GM12878 (cell line): ENCODE data around the gene CAPN14. TPM values are rescaled to one million over a fixed set of nuclear protein-coding genes. Genes with fewer than 3 reads are reported as not detected.

Source experiments
- ATAC-seq: fragments of 200-7000 bp; cut with Tn5 transposase; 3 replicates; pipeline ENCODE4 v1.9.1; 2020; ENCODE audit warnings: mild to moderate bottlenecking, moderate library complexity
- Bru-seq: library from RNA; stranded (reverse); fragments of 400-500 nt; gene quantifications from one replicate; lab custom pipeline; 2021; lab: Mats Ljungman, UMichigan
- BruChase-seq, 2 experiments: library from RNA; stranded (reverse); fragments of 400-500 nt; gene quantifications; one replicate each; lab custom pipeline; 2021; lab: Mats Ljungman, UMichigan
- BruUV-seq: library from RNA; stranded (reverse); fragments of 400-500 nt; replicated peaks from 2 replicates; lab custom pipeline; 2021; lab: Mats Ljungman, UMichigan
- CTCF ChIA-PET: fragments of 300-600 bp; sonication (Branson Sonifier 250); formaldehyde crosslinking; extraction: SDS; loops from one replicate; lab custom pipeline; 2021; ENCODE audit warnings: inconsistent platforms; lab: Yijun Ruan, JAX
- POLR2A ChIA-PET: fragments of 350-600 bp; formaldehyde crosslinking; extraction: SDS; loops from one replicate; lab custom pipeline; 2021; ENCODE audit warnings: inconsistent platforms; lab: Charles Lee
- RAD21 ChIA-PET: fragments of 300-600 bp; sonication (Branson Sonifier 250); formaldehyde crosslinking; loops from one replicate; lab custom pipeline; 2023; ENCODE audit warnings: antibody characterized with exemption; ENCODE audit not compliant: unreplicated experiment; lab: Charles Lee
- SMC1A ChIA-PET: fragments of 300-600 bp; sonication (Branson Sonifier 250); formaldehyde crosslinking; loops from one replicate; lab custom pipeline; 2023; ENCODE audit not compliant: unreplicated experiment, uncharacterized antibody; lab: Charles Lee
- DNase-seq: peaks from one replicate; pipeline ENCODE4 v3.0.0-alpha.2; 2011; ENCODE audit warnings: low read depth, low spot score
- FAIRE-seq: peaks from 3 replicates; lab custom pipeline; 2011; peaks lifted over from hg19 to GRCh38; lab: Jason Lieb, UNC
- H2AFZ ChIP-seq: 2 replicates; pipeline ENCODE4 v1.6.0; 2011; ENCODE audit warnings: low read depth, low read length, control low read depth; ENCODE audit not compliant: control insufficient read depth
- H3K27ac ChIP-seq: 2 replicates; pipeline ENCODE4 v1.5.1; 2011; ENCODE audit warnings: control low read depth; ENCODE audit not compliant: control insufficient read depth, insufficient read depth
- H3K27me3 ChIP-seq, 2 experiments: replicated peaks in 1 of 2; 2 replicates each; pipeline versions ENCODE4 v1.6.0 to v1.6.1; 2011; ENCODE audit warnings: low read length in 1 of 2; ENCODE audit not compliant: control insufficient read depth in 2 of 2, insufficient read depth in 2 of 2
- H3K36me3 ChIP-seq, 2 experiments: 2 replicates each; pipeline ENCODE4 v1.5.1; 2011; ENCODE audit warnings: low read length in 1 of 2; ENCODE audit not compliant: control insufficient read depth in 2 of 2, insufficient read depth in 2 of 2
- H3K4me1 ChIP-seq: 2 replicates; pipeline ENCODE4 v1.6.1; 2011; ENCODE audit warnings: mild to moderate bottlenecking, low read length, moderate library complexity, mixed read lengths; ENCODE audit not compliant: control insufficient read depth, insufficient read depth
- H3K4me2 ChIP-seq: 2 replicates; pipeline ENCODE4 v1.6.0; 2011; ENCODE audit warnings: control low read depth; ENCODE audit not compliant: control insufficient read depth, insufficient read depth
- H3K4me3 ChIP-seq: fragments of 200-600 bp; sonication (generic); 2 replicates; pipeline ENCODE4 v1.5.1; 2016
- H3K79me2 ChIP-seq: 2 replicates; pipeline ENCODE4 v1.6.0; 2011; ENCODE audit warnings: low read length; ENCODE audit not compliant: control insufficient read depth, insufficient read depth
- H3K9ac ChIP-seq: 2 replicates; pipeline ENCODE4 v1.8.0; 2011; ENCODE audit warnings: low read length, control low read depth, mixed read lengths; ENCODE audit not compliant: control insufficient read depth, insufficient read depth
- H3K9me3 ChIP-seq: replicated peaks from 3 replicates; pipeline ENCODE4 v1.5.1; 2011; ENCODE audit warnings: mild to moderate bottlenecking, low read length; ENCODE audit not compliant: control insufficient read depth, insufficient read depth
- H4K20me1 ChIP-seq: 2 replicates; pipeline ENCODE4 v1.6.0; 2011; ENCODE audit not compliant: control insufficient read depth, insufficient read depth
- ATF7 ChIP-seq: fragments of 450-650 bp; IDR thresholded peaks from 2 replicates; pipeline ENCODE4 v1.6.1; 2016; ENCODE audit warnings: low read depth, mild to moderate bottlenecking
- BHLHE40 ChIP-seq, 2 experiments: fragments of 450-650 bp in 1 of 2; IDR thresholded peaks; 2 replicates each; pipeline ENCODE4 v1.6.1; 2011 to 2017; ENCODE audit warnings: low read depth in 2 of 2, borderline replicate concordance in 1 of 2, improper control_type of control experiment in 1 of 2, low read length in 1 of 2, mild to moderate bottlenecking in 1 of 2
- CREM ChIP-seq: IDR thresholded peaks from 2 replicates; pipeline ENCODE4 v1.6.1; 2014; ENCODE audit warnings: antibody characterized with exemption, low read depth
- DPF2 ChIP-seq: fragments of 450-650 bp; IDR thresholded peaks from 2 replicates; pipeline ENCODE4 v1.6.1; 2017; ENCODE audit warnings: mild to moderate bottlenecking
- EED ChIP-seq: sonication (generic); IDR thresholded peaks from 2 replicates; pipeline ENCODE4 v1.6.1; 2016; ENCODE audit warnings: antibody characterized with exemption, low read depth
- IKZF1 ChIP-seq: fragments of 450-650 bp; conservative IDR thresholded peaks from 2 replicates; pipeline ENCODE4 v1.6.1; 2017; ENCODE audit warnings: antibody characterized with exemption, mild to moderate bottlenecking
- IKZF2 ChIP-seq, 2 experiments: fragments of 450-650 bp; IDR thresholded peaks; 2 replicates each; pipeline ENCODE4 v1.6.1; 2017; ENCODE audit warnings: mild to moderate bottlenecking in 2 of 2, moderate library complexity in 2 of 2
- MEF2B ChIP-seq: fragments of 450-650 bp; IDR thresholded peaks from 2 replicates; pipeline ENCODE4 v1.6.1; 2018; ENCODE audit warnings: mild to moderate bottlenecking, moderate library complexity; ENCODE audit not compliant: partially characterized antibody, poor library complexity, severe bottlenecking
- MTA2 ChIP-seq: fragments of 450-650 bp; IDR thresholded peaks from 2 replicates; pipeline ENCODE4 v1.6.1; 2016; ENCODE audit warnings: low read depth, mild to moderate bottlenecking, moderate library complexity
- MTA3 ChIP-seq: IDR thresholded peaks from 2 replicates; pipeline ENCODE4 v1.6.1; 2012; ENCODE audit warnings: low read length, inconsistent platforms, borderline replicate concordance
- RAD51 ChIP-seq: fragments of 450-650 bp; IDR thresholded peaks from 2 replicates; pipeline ENCODE4 v1.6.1; 2016; ENCODE audit warnings: moderate library complexity, mild to moderate bottlenecking, inconsistent platforms
- RELA ChIP-seq: fragments of 450-650 bp; IDR thresholded peaks from 2 replicates; pipeline ENCODE4 v1.8.0; 2014; ENCODE audit warnings: borderline replicate concordance; ENCODE audit not compliant: partially characterized antibody
- RELB ChIP-seq: fragments of 450-650 bp; IDR thresholded peaks from 2 replicates; pipeline ENCODE4 v1.6.1; 2017; ENCODE audit warnings: low read depth, mild to moderate bottlenecking, moderate library complexity
- USF2 ChIP-seq: IDR thresholded peaks from 2 replicates; pipeline ENCODE4 v1.6.1; 2011; ENCODE audit warnings: low read depth, low read length, improper control_type of control experiment, borderline replicate concordance
- WGBS: methylation state at CpG from one replicate; pipeline ENCODE4 v1.1.6; 2016; ENCODE audit warnings: low lambda C conversion rate; ENCODE audit not compliant: insufficient replicate concordance, insufficient coverage; ENCODE audit errors: missing lambda C conversion rate; 5-methylcytosine and 5-hydroxymethylcytosine counted together
- in situ Hi-C: fragments of 300-500 bp; cut with MboI; formaldehyde crosslinking; loops from 9 replicates; pipeline ENCODE4 v1.14.3; 2018; ENCODE audit warnings: mixed read lengths
- intact Hi-C: fragments of 100-400 bp; cut with micrococcal nuclease; formaldehyde crosslinking; loops from one replicate; pipeline ENCODE4 v1.14.2; 2022; ENCODE audit not compliant: unreplicated experiment
- long read RNA-seq, 2 experiments: library from polyadenylated mRNA; unstranded; transcript quantifications; one replicate each; pipeline ENCODE4 v2.0.0, GENCODE V29; 2019 to 2020
- polyA minus RNA-seq, 3 experiments: library from RNA; depleted of rRNA, polyadenylated mRNA; stranded (reverse); fragments of >200 nt; gene quantifications; 2 replicates each; pipeline ENCODE4 v1.2.3, GENCODE V29; 2011
- polyA plus RNA-seq, 11 experiments: library from polyadenylated mRNA; depleted of rRNA in 4 of 11; unstranded in 6 of 11; stranded (reverse) in 5 of 11; fragments of >200 nt; fragmentation: Nextera tagmentation in 4 of 11; fragmentation: Illumina TruSeq in 1 of 11; extraction: Ambion mirVana in 4 of 11; extraction: Trizol in 1 of 11; gene quantifications; 1 replicate in 1 of 11; 2 replicates in 10 of 11; pipeline versions ENCODE4 v1.2.1 to v1.2.3, GENCODE V29; 2011 to 2016; ENCODE audit warnings: inconsistent platforms in 2 of 11, missing spikeins in 2 of 11, low read depth in 1 of 11
- total RNA-seq, 4 experiments: library from RNA; depleted of rRNA in 3 of 4; stranded (reverse); fragments of >200 nt in 3 of 4; fragmentation: Illumina TruSeq in 1 of 4; extraction: Trizol in 1 of 4; gene quantifications; 2 replicates each; pipeline versions ENCODE4 v1.2.1 to v1.2.3, GENCODE V29; 2013 to 2021

Gene CAPN14
- 2.8 and 3.2 TPM in 2 replicates for total RNA-seq (2013; cell fraction: nucleolus; rRNA removed)
- total RNA-seq (2014; rRNA removed) = 1.1 and 1.4 TPM in 2 replicates
- total RNA-seq (2014; rRNA removed; fragmentation: Illumina TruSeq; extraction: Trizol) = 1.3 and 1.4 TPM in 2 replicates
- total RNA-seq (2021) = 1.3 and 1.5 TPM in 2 replicates
- polyA plus RNA-seq (2011; ENCODE audit: low read depth) = 0.16 TPM
- polyA plus RNA-seq (2011; rRNA removed) = 1.2 and 1.5 TPM in 2 replicates
- 0.90 and 1.0 TPM in 2 replicates for polyA plus RNA-seq (2011; cell fraction: cytosol; rRNA removed)
- 2.1 and 2.2 TPM in 2 replicates for polyA plus RNA-seq (2011; cell fraction: nucleus; rRNA removed)
- 0.29 and 0.34 TPM in 2 replicates for polyA plus RNA-seq (2012)
- polyA plus RNA-seq (2014; fragmentation: Illumina TruSeq; extraction: Trizol) = 1.5 and 1.8 TPM in 2 replicates
- under 1 TPM; 0.08 to 0.22 TPM for polyA plus RNA-seq (2014; fragmentation: Nextera tagmentation; extraction: Ambion mirVana)
- polyA plus RNA-seq (2014; rRNA removed) = 1.4 TPM in 2 replicates
- under 1 TPM; 0.64 to 0.72 TPM for polyA plus RNA-seq (2016; fragmentation: Nextera tagmentation; extraction: Ambion mirVana)
- 1.2 and 1.4 TPM in 2 replicates for polyA minus RNA-seq (2011; rRNA and poly(A)+ RNA removed)
- polyA minus RNA-seq (2011; cell fraction: cytosol; rRNA and poly(A)+ RNA removed) = 0.40 TPM in 1 of 2 replicates, not detected in the other
- 0.85 and 1.5 TPM in 2 replicates for polyA minus RNA-seq (2011; cell fraction: nucleus; rRNA and poly(A)+ RNA removed)
- percentile 33 among the genes with signal in this experiment for Bru-seq, nascent RNA
- BruChase-seq, experiment 1, labeled RNA remaining after a 6-hour chase = percentile 32 among the genes with signal in this experiment
- BruChase-seq, experiment 2, labeled RNA remaining after a 2-hour chase = percentile 32 among the genes with signal in this experiment
- long read RNA-seq, experiment 1, partial matches to known transcripts = 0 of 1 reads
- long read RNA-seq, experiment 1, other reads (novel, unspliced or antisense) = 1 of 1 reads
- long read RNA-seq, experiment 2, partial matches to known transcripts = 0 of 1 reads
- long read RNA-seq, experiment 2, other reads (novel, unspliced or antisense) = 1 of 1 reads

GRCh38 chr2:31217465-31218200 is at the start of gene CAPN14:
Gene CAPN14, minus strand, starts transcription at chr2:31217515. Its CDS starts 12,068 bp downstream, at chr2:31205447.
- Histone ChIP-seq H3K4me1 (peaks cover 58% of the 10 kb centered on the region), H3K27ac (peak within 1 kb of the TSS; percentile 52), H3K4me2 (peak within 1 kb of the TSS; percentile 44; the same call in 1 of the 2 replicates)
- no TSS peak for BruUV-seq
- RAD21 ChIA-PET = interaction anchor here (0.6 to 3.3 kb wide), 4 partner anchors 35 to 47 kb away, joined by 4 to 12 read pairs (median 6); no protein-coding TSS in a partner anchor
- peak; percentile 58 for ATAC-seq
- TF ChIP-seq DPF2 (peak; percentile 24; the same call in 1 of the 2 replicates), BHLHE40 (IDR thresholded peaks at IDR 0.05; ENCODE audit: borderline replicate concordance in 1 of 2, low read depth in 2 of 2, low read length in 1 of 2) (peak; percentile 26; a peak in 1 of 4 replicates), MEF2B (peak; percentile 50), IKZF2 (IDR thresholded peaks at IDR 0.05) (peak; percentile 60 to 75), IKZF1 (peak; percentile 36; the same call in 1 of the 2 replicates), USF2 (no peak), ATF7 (0 out of 2 replicates have a peak, but pooled peaks have one; percentile 11), MTA2 (peak; percentile 80), RELB (peak; percentile 34; the same call in 1 of the 2 replicates), EED (peak; percentile 64; the same call in 1 of the 2 replicates), RAD51 (peak; percentile 41; the same call in 1 of the 2 replicates), MTA3 (no peak), CREM (0 out of 2 replicates have a peak, but pooled peaks have one; percentile 16), RELA (no peak)
- TF ChIP-seq, all 136 proteins: peak for 11
- Histone ChIP-seq H3K27me3 (no peaks in the 10 kb centered on the region), H3K4me3 (no peak within 1 kb of the TSS), H3K36me3 (no peaks in the 10 kb centered on the region), H3K9ac (no peak within 1 kb of the TSS), H3K79me2 (no peaks in the 10 kb centered on the region), H2AFZ (no peak within 1 kb of the TSS), H3K9me3 (no peaks in the 10 kb centered on the region), H4K20me1 (no peaks in the 10 kb centered on the region)
- ChIA-PET POLR2A (interaction anchor here (0.6 to 1.7 kb wide), 3 partner anchors 10 to 40 kb away, joined by 3 to 7 read pairs (median 4); no protein-coding TSS in a partner anchor), SMC1A (interaction anchor here (0.9 to 2.5 kb wide), 6 partner anchors 9 to 47 kb away, joined by 3 to 12 read pairs (median 7); no protein-coding TSS in a partner anchor), CTCF (interaction anchor here (0.7 to 2.1 kb wide), 5 partner anchors 10 to 80 kb away, joined by 3 to 14 read pairs (median 3); partner anchors contain the start of gene EHD3)
- DNase-seq (no peak), FAIRE-seq (no peak)
- 20% methylated on average over 6 of the region's 6 CpGs for WGBS
- intact Hi-C loops = loop anchor here (5.0 kb wide), 1 partner anchor 115 kb away; no protein-coding TSS in a partner anchor
- in situ Hi-C loops = no loop called here
